Coronary artery (tissue), 2 donors: ENCODE data around the gene COL20A1.

Experiments
- DNase-seq: peaks from one replicate; pipeline ENCODE4 v3.0.0-alpha.2; 2017; ENCODE audit warnings: low spot score
- H3K27ac ChIP-seq, 2 donors: fragments of 200-600 bp; sonication (generic); one replicate each; pipeline ENCODE4 v1.5.1; 2016 to 2019
- H3K4me3 ChIP-seq: fragments of 200-600 bp; sonication (generic); 2 replicates; pipeline ENCODE4 v1.5.1; 2016; ENCODE audit warnings: mild to moderate bottlenecking, moderate library complexity
- CTCF ChIP-seq: fragments of 200-600 bp; sonication (generic); IDR thresholded peaks from one replicate; pipeline ENCODE4 v1.5.1; 2019; ENCODE audit warnings: antibody characterized with exemption

COL20A1 gene

GRCh38 chr20:63310265-63310991, 17.4 kb downstream of the COL20A1 start:
- Histone ChIP-seq H3K27ac (no peak overlapping the region), H3K4me3 (no peak overlapping the region)
- DNase-seq: no peak
- TF ChIP-seq CTCF: no peak

DNA sequence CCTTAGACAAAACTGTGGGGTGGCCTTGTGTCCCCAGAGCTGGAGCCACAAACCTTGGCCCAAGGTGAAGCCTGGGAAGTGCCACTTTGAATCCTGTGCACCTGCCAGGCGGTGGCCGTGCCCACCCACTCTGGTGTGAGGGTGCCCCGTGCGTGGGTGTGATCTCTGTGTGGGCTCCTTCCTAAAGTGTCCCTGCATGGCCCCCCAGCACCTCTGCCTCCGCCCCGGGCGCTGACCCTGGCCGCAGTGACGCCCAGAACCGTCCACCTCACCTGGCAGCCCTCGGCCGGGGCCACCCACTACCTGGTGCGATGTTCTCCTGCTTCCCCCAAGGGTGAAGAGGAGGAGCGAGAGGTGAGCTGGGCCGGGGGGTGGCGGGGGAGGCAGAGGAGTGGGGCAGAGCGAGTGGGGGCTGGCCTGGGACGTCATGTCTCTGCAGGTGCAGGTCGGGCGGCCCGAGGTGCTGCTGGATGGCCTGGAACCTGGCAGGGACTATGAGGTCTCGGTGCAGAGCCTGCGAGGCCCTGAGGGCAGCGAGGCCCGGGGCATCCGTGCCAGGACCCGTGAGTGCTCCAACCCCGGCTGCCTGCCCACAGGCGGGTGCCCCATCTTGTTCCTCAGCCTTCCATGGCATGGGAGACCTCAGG, 18.3 kb downstream of the COL20A1 start:
- TF ChIP-seq CTCF: no peak
- Histone ChIP-seq H3K27ac (no peak overlapping the region), H3K4me3 (no peak overlapping the region)
- DNase-seq: no peak

DNA sequence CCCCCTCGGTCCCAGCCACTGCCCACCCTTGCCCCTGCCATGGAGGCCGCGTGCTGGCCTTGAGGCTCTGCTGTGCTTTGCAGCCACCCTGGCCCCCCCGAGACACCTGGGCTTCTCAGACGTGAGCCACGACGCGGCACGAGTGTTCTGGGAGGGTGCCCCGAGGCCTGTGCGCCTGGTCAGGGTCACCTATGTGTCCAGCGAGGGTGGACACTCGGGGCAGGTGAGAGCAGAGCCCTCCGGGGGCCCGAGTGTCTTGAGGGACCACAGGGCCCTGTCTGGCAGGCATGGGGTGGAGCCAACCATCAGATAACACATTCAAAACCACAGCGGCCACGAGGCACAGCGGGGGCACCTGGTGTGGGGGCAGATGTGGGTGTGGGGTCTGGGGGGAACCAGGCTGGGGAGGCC, 18.9 kb downstream of the COL20A1 start:
- Histone ChIP-seq H3K27ac (no peak overlapping the region), H3K4me3 (no peak overlapping the region)
- no peak for DNase-seq
- no peak for TF ChIP-seq CTCF

- H3K27ac ChIP-seq: no peak overlapping the region
- H3K4me3 ChIP-seq: no peak overlapping the region
- no peak for DNase-seq
- TF ChIP-seq CTCF: no peak
Measured at GRCh38 chr20:63312273-63312672, 19.3 kb downstream of the COL20A1 start.

DNA sequence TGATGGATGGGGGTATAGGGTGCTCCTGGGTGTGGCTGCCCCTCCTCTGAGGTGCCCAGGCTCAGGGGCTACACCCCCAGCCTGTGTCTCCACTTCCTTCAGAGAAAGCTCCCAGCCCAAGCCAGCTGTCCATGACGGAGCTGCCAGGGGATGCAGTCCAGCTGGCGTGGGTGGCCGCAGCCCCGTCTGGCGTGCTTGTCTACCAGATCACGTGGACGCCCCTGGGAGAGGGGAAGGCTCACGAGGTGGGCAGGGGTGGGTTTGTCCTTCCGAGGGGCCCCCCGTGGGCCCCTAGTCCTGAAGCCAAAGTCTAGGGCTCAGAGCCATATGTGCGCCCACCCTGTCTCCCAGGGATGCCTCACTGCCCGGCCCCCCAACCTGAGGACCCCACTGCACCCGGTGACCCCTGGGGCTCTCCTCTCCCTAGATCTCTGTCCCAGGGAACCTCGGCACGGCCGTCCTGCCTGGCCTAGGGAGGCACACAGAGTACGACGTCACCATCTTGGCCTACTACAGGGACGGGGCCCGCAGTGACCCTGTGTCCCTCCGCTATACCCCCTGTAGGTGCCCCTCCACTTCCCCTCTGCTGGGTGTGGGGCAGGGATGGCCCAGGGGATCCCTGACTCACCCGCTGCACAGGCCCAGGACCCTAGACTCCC, 19.8 kb downstream of the COL20A1 start:
- no peak for TF ChIP-seq CTCF
- Histone ChIP-seq H3K27ac (no peak overlapping the region), H3K4me3 (no peak overlapping the region)
- DNase-seq: no peak

GRCh38 chr20:63313349-63314014, 20.5 kb downstream of the COL20A1 start:
- Histone ChIP-seq H3K27ac (no peak overlapping the region), H3K4me3 (no peak overlapping the region)
- no peak for TF ChIP-seq CTCF
- DNase-seq: no peak
